Caco-2 (cell line): Measurements from ENCODE around the gene LRRC45. TPM values are rescaled to one million over a fixed set of nuclear protein-coding genes. Genes with fewer than 3 reads are reported as not detected.

Experiments
- BruUV-seq: library from RNA; stranded (reverse); fragments of 400-500 nt; replicated peaks from 2 replicates; lab custom pipeline; 2021; lab: Mats Ljungman, UMichigan
- CTCF ChIA-PET: fragments of 300-600 bp; sonication (Branson Sonifier 250); formaldehyde crosslinking; loops from one replicate; lab custom pipeline; 2022; ENCODE audit warnings: antibody characterized with exemption; lab: Charles Lee
- POLR2A ChIA-PET: fragments of 300-600 bp; sonication (Branson Sonifier 250); formaldehyde crosslinking; loops from one replicate; lab custom pipeline; 2022; ENCODE audit warnings: antibody characterized with exemption; lab: Charles Lee
- DNase-seq, 2 experiments: peaks; one replicate each; pipeline versions ENCODE4 v3.0.0 to v3.0.0-alpha.2; 2020 to 2022
- H3K27me3 ChIP-seq: replicated peaks from 2 replicates; pipeline ENCODE4 v1.6.0; 2011; ENCODE audit warnings: low read length; ENCODE audit not compliant: control insufficient read depth, insufficient read depth
- H3K36me3 ChIP-seq: 2 replicates; pipeline ENCODE4 v1.5.1; 2011; ENCODE audit warnings: low read length; ENCODE audit not compliant: control insufficient read depth, insufficient read depth
- H3K4me1 ChIP-seq: fragments of 250-450 bp; sonication (Bioruptor Pico); 2 replicates; pipeline ENCODE4 v1.5.1; 2020; ENCODE audit warnings: mild to moderate bottlenecking
- H3K4me3 ChIP-seq: 2 replicates; pipeline ENCODE4 v1.5.1; 2011; ENCODE audit warnings: low read depth, mild to moderate bottlenecking, control low read depth, low read length
- H3K9me3 ChIP-seq: fragments of 250-450 bp; sonication (Bioruptor Pico); 2 replicates; pipeline ENCODE4 v1.5.1; 2020; ENCODE audit warnings: mild to moderate bottlenecking, moderate library complexity
- H3K27ac Mint-ChIP-seq: one replicate; pipeline ENCODE4 v1.8.0; 2022; ENCODE audit warnings: mixed read lengths; ENCODE audit not compliant: unreplicated experiment
- H3K27me3 Mint-ChIP-seq: one replicate; pipeline ENCODE4 v1.8.0; 2022; ENCODE audit warnings: mixed read lengths; ENCODE audit not compliant: insufficient read depth, unreplicated experiment
- H3K36me3 Mint-ChIP-seq: one replicate; pipeline ENCODE4 v1.8.0; 2022; ENCODE audit warnings: mild to moderate bottlenecking, mixed read lengths; ENCODE audit not compliant: insufficient read depth, unreplicated experiment
- H3K4me1 Mint-ChIP-seq: one replicate; pipeline ENCODE4 v1.8.0; 2022; ENCODE audit warnings: low read depth, mixed read lengths; ENCODE audit not compliant: unreplicated experiment
- H3K4me3 Mint-ChIP-seq: one replicate; pipeline ENCODE4 v1.8.0; 2022; ENCODE audit warnings: mild to moderate bottlenecking, moderate library complexity, mixed read lengths; ENCODE audit not compliant: unreplicated experiment
- H3K9me3 Mint-ChIP-seq: one replicate; pipeline ENCODE4 v1.8.0; 2022; ENCODE audit warnings: mixed read lengths; ENCODE audit not compliant: unreplicated experiment
- CTCF ChIP-seq, 2 experiments: fragments of 200-600 bp in 1 of 2; IDR thresholded peaks; 1 replicate in 1 of 2; 2 replicates in 1 of 2; pipeline versions ENCODE4 v1.5.1 to v1.8.0; 2011 to 2022; ENCODE audit warnings: antibody characterized with exemption in 1 of 2, control low read depth in 1 of 2, inconsistent platforms in 1 of 2, low read depth in 1 of 2, low read length in 1 of 2, mild to moderate bottlenecking in 1 of 2, moderate library complexity in 1 of 2; ENCODE audit not compliant: insufficient read depth in 1 of 2, severe bottlenecking in 1 of 2, unreplicated experiment in 1 of 2
- intact Hi-C: fragments of 100-400 bp; cut with micrococcal nuclease; formaldehyde crosslinking; loops from one replicate; pipeline ENCODE4 v1.10.0; 2022; ENCODE audit not compliant: unreplicated experiment
- total RNA-seq: library from RNA; stranded (reverse); gene quantifications from 2 replicates; pipeline ENCODE4 v1.2.3, GENCODE V29; 2022

LRRC45 gene
- total RNA-seq, 1 experiment from 2014 or later: 33.2 TPM

GRCh38 chr17:82072827-82073226 is 49.7 kb downstream of the LRRC45 start:
- Histone ChIP-seq H3K36me3 (no peaks in the 10 kb centered on the region), H3K27me3 (no peaks in the 10 kb centered on the region), H3K4me3 (no peak overlapping the region), H3K4me1 (no peaks in the 10 kb centered on the region), H3K9me3 (no peaks in the 10 kb centered on the region)
- no TSS peak for BruUV-seq
- Mint-ChIP-seq H3K4me3 (no peak overlapping the region), H3K4me1 (no peaks in the 10 kb centered on the region), H3K9me3 (no peaks in the 10 kb centered on the region), H3K27me3 (no peaks in the 10 kb centered on the region), H3K36me3 (peaks cover 50% of the 10 kb centered on the region), H3K27ac (no peak overlapping the region)
- POLR2A ChIA-PET: no interaction called here
- CTCF ChIA-PET: interaction anchor here (1.1 to 1.4 kb wide), 3 partner anchors 11 to 42 kb away, joined by 3 to 4 read pairs (median 4); partner anchors contain the start of gene DCXR
- intact Hi-C loops: no loop called here
- no peak for DNase-seq
- TF ChIP-seq CTCF (IDR thresholded peaks at IDR 0.05; ENCODE audit: insufficient read depth in 1 of 2, low read depth in 1 of 2, low read length in 1 of 2, severe bottlenecking in 1 of 2, unreplicated experiment in 1 of 2): no peak

GRCh38 chr17:82073446-82073845 is 50.3 kb downstream of the LRRC45 start:
- no peaks in the 10 kb centered on the region for H3K4me1 Mint-ChIP-seq
- no peak for TF ChIP-seq CTCF (IDR thresholded peaks at IDR 0.05; ENCODE audit: insufficient read depth in 1 of 2, low read depth in 1 of 2, low read length in 1 of 2, severe bottlenecking in 1 of 2, unreplicated experiment in 1 of 2)

GRCh38 chr17:82076018-82076784 is 53.1 kb downstream of the LRRC45 start:
- H3K27ac Mint-ChIP-seq: no peak overlapping the region

More at GRCh38 chr17:82073446-82073845, 50.3 kb downstream of the LRRC45 start:
- no peak for DNase-seq
- ChIA-PET CTCF (interaction anchor here (1.1 to 1.4 kb wide), 3 partner anchors 12 to 43 kb away, joined by 3 to 4 read pairs (median 4); partner anchors contain the start of gene DCXR), POLR2A (no interaction called here)
- Histone ChIP-seq H3K27me3 (no peaks in the 10 kb centered on the region), H3K4me3 (no peak overlapping the region), H3K4me1 (no peaks in the 10 kb centered on the region), H3K36me3 (no peaks in the 10 kb centered on the region), H3K9me3 (no peaks in the 10 kb centered on the region)
- Mint-ChIP-seq H3K27me3 (no peaks in the 10 kb centered on the region), H3K27ac (no peak overlapping the region), H3K4me3 (no peak overlapping the region), H3K9me3 (no peaks in the 10 kb centered on the region), H3K36me3 (peaks cover 56% of the 10 kb centered on the region)
- intact Hi-C loops: no loop called here
- no TSS peak for BruUV-seq

More at GRCh38 chr17:82076018-82076784, 53.1 kb downstream of the LRRC45 start:
- no peak overlapping the region for H3K4me3 Mint-ChIP-seq
- ChIA-PET CTCF (interaction anchor here (0.7 kb wide), 1 partner anchor 39 kb away, joined by 3 read pairs; the partner anchor contains the start of gene DCXR), POLR2A (interaction anchor here (1.1 kb wide), 1 partner anchor 28 kb away, joined by 3 read pairs; no protein-coding TSS in a partner anchor)
- intact Hi-C loops: no loop called here
- no TSS peak for BruUV-seq
- H3K4me3 ChIP-seq: no peak overlapping the region
- DNase-seq: no peak
- TF ChIP-seq CTCF (IDR thresholded peaks at IDR 0.05; ENCODE audit: insufficient read depth in 1 of 2, low read depth in 1 of 2, low read length in 1 of 2, severe bottlenecking in 1 of 2, unreplicated experiment in 1 of 2): no peak
- peaks cover 80% of the 10 kb centered on the region for H3K36me3 Mint-ChIP-seq
- H3K4me1 ChIP-seq: no peaks in the 10 kb centered on the region
- no peaks in the 10 kb centered on the region for H3K9me3 Mint-ChIP-seq
- H3K9me3 ChIP-seq: no peaks in the 10 kb centered on the region
- H3K27me3 Mint-ChIP-seq: no peaks in the 10 kb centered on the region
- no peaks in the 10 kb centered on the region for H3K27me3 ChIP-seq
- H3K36me3 ChIP-seq: no peaks in the 10 kb centered on the region
- H3K4me1 Mint-ChIP-seq: no peaks in the 10 kb centered on the region
